Amygdala (tissue), 56 donors: ENCODE results near the gene ALG12.

Source experiments
- DNase-seq, 56 donors: peaks; one replicate each; lab custom pipeline; 2025; lab: John Stamatoyannopoulos, UW

Gene ALG12

GRCh38 chr22:49873228-49873940 is 44.9 kb downstream of the ALG12 start:
- DNase-seq: no peak

GRCh38 chr22:49872347-49872746 is 45.9 kb downstream of the ALG12 start:
- DNase-seq: no peak

- no peak for DNase-seq
These were observed 46.8 kb downstream of the ALG12 start for GRCh38 chr22:49871482-49871881.

- DNase-seq: no peak
These were observed 48.2 kb downstream of the ALG12 start for GRCh38 chr22:49869845-49870712.

GRCh38 chr22:49869086-49869830 is 49.0 kb downstream of the ALG12 start:
- no peak for DNase-seq

GRCh38 chr22:49867303-49868265 is 50.7 kb downstream of the ALG12 start:
- no peak for DNase-seq

- no peak for DNase-seq
These were observed 51.6 kb downstream of the ALG12 start for GRCh38 chr22:49866646-49867045.

GRCh38 chr22:49866134-49866533 is 52.1 kb downstream of the ALG12 start:
- no peak for DNase-seq

- no peak for DNase-seq
These were observed 53.1 kb downstream of the ALG12 start for GRCh38 chr22:49865156-49865555.

GRCh38 chr22:49863931-49864330 is 54.3 kb downstream of the ALG12 start:
- DNase-seq: no peak

GRCh38 chr22:49862496-49862776 is 55.8 kb downstream of the ALG12 start:
- no peak for DNase-seq

GRCh38 chr22:49861642-49862495 is 56.4 kb downstream of the ALG12 start:
- DNase-seq: no peak

- no peak for DNase-seq
These were observed 59.4 kb downstream of the ALG12 start for GRCh38 chr22:49858827-49859226.

GRCh38 chr22:49856766-49857618 is 61.2 kb downstream of the ALG12 start:
- no peak for DNase-seq

- DNase-seq: no peak
These were observed 61.9 kb downstream of the ALG12 start for GRCh38 chr22:49856343-49856742.

- no peak for DNase-seq
These were observed 62.9 kb downstream of the ALG12 start for GRCh38 chr22:49855251-49855911.

- peak in 6 of 56 donors; percentile 3 to 39 (median 16) for DNase-seq
These were observed 64.0 kb downstream of the ALG12 start for GRCh38 chr22:49853981-49854831.
